H1 (cell line): Measurements from ENCODE around the gene TUBE1. TPM values are rescaled to one million over a fixed set of nuclear protein-coding genes. Genes with fewer than 3 reads are reported as not detected.

Source experiments
- CTCF ChIA-PET: fragments of 300-600 bp; sonication (Branson Sonifier 250); formaldehyde crosslinking; loops from one replicate; lab custom pipeline; 2021; ENCODE audit not compliant: partially characterized antibody; lab: Charles Lee
- POLR2A ChIA-PET: fragments of 300-600 bp; sonication (Branson Sonifier 250); formaldehyde crosslinking; loops from one replicate; lab custom pipeline; 2021; ENCODE audit warnings: inconsistent platforms; ENCODE audit not compliant: partially characterized antibody; lab: Charles Lee
- DNase-seq, 2 experiments: peaks; one replicate each; pipeline versions ENCODE4 v3.0.0 to v3.0.0-alpha.2; 2010 to 2022; ENCODE audit warnings: low spot score in 2 of 2, low read depth in 1 of 2, mixed read lengths in 1 of 2
- FAIRE-seq: peaks from 2 replicates; lab custom pipeline; 2011; peaks lifted over from hg19 to GRCh38; lab: Jason Lieb, UNC
- H2AFZ ChIP-seq: 2 replicates; pipeline ENCODE4 v1.8.1; 2012; ENCODE audit warnings: low read length, inconsistent platforms
- H2AK5ac ChIP-seq: 2 replicates; pipeline ENCODE4 v1.6.1; 2013; ENCODE audit warnings: low read depth, low read length
- H2BK120ac ChIP-seq: replicated peaks from 2 replicates; pipeline ENCODE3; 2013; ENCODE audit warnings: low read depth, low read length, inconsistent platforms
- H2BK12ac ChIP-seq: 2 replicates; pipeline ENCODE4 v1.6.1; 2013; ENCODE audit warnings: low read depth, low read length
- H2BK15ac ChIP-seq: 2 replicates; pipeline ENCODE4 v1.6.1; 2013; ENCODE audit warnings: low read length
- H2BK20ac ChIP-seq: 2 replicates; pipeline ENCODE4 v1.6.1; 2013; ENCODE audit warnings: low read length
- H2BK5ac ChIP-seq: 2 replicates; pipeline ENCODE4 v1.6.1; 2013; ENCODE audit warnings: low read depth, low read length
- H3K14ac ChIP-seq: 2 replicates; pipeline ENCODE4 v1.6.1; 2013; ENCODE audit warnings: inconsistent platforms; ENCODE audit not compliant: insufficient read length
- H3K18ac ChIP-seq: 2 replicates; pipeline ENCODE4 v1.6.1; 2013; ENCODE audit warnings: low read length; ENCODE audit errors: extremely low read depth
- H3K23ac ChIP-seq: 2 replicates; pipeline ENCODE4 v1.6.1; 2013; ENCODE audit warnings: inconsistent platforms; ENCODE audit not compliant: insufficient read length
- H3K23me2 ChIP-seq: 2 replicates; pipeline ENCODE4 v1.6.1; 2013; ENCODE audit warnings: low read depth, low read length
- H3K27ac ChIP-seq: 2 replicates; pipeline ENCODE4 v1.6.1; 2011; ENCODE audit warnings: low read depth, low read length, inconsistent platforms
- H3K27me3 ChIP-seq, 4 experiments: replicated peaks in 1 of 4; 1 replicate in 1 of 4; 2 replicates in 3 of 4; pipeline versions ENCODE4 v1.6.1 to v1.8.1; 2011 to 2013; ENCODE audit warnings: low read length in 3 of 4, mild to moderate bottlenecking in 3 of 4, inconsistent platforms in 2 of 4, mixed read lengths in 2 of 4, moderate library complexity in 1 of 4; ENCODE audit not compliant: control insufficient read depth in 3 of 4, insufficient read depth in 3 of 4; ENCODE audit errors: extremely low read depth in 1 of 4
- H3K36me3 ChIP-seq, 4 experiments: 2 replicates each; pipeline versions ENCODE4 v1.6.1 to v1.8.1; 2011 to 2013; ENCODE audit warnings: mild to moderate bottlenecking in 4 of 4, low read length in 3 of 4, moderate library complexity in 2 of 4, control low read depth in 1 of 4, inconsistent platforms in 1 of 4; ENCODE audit not compliant: insufficient read depth in 4 of 4, control insufficient read depth in 2 of 4
- H3K4ac ChIP-seq: replicated peaks from 2 replicates; pipeline ENCODE3; 2013; ENCODE audit warnings: low read length, low read depth, mixed read lengths, inconsistent platforms; ENCODE audit not compliant: insufficient read length
- H3K4me1 ChIP-seq, 4 experiments: replicated peaks in 1 of 4; 1 replicate in 1 of 4; 2 replicates in 3 of 4; pipeline versions ENCODE4 v1.6.1 to v1.8.1; 2011 to 2013; ENCODE audit warnings: low read length in 3 of 4, inconsistent platforms in 2 of 4, mixed read lengths in 1 of 4; ENCODE audit not compliant: insufficient read depth in 4 of 4, control insufficient read depth in 3 of 4
- H3K4me2 ChIP-seq, 2 experiments: 2 replicates each; pipeline versions ENCODE4 v1.6.1 to v1.8.1; 2011 to 2013; ENCODE audit warnings: low read depth in 2 of 2, low read length in 2 of 2, control low read depth in 1 of 2, inconsistent platforms in 1 of 2, mild to moderate bottlenecking in 1 of 2; ENCODE audit not compliant: insufficient read depth in 1 of 2
- H3K4me3 ChIP-seq, 4 experiments: fragments of 200-600, 300-600 bp in 1 of 4; sonication (generic), shearing (Covaris generic), sonication (Bioruptor Twin) in 1 of 4; 2 replicates each; pipeline versions ENCODE4 v1.5.1 to v1.8.1; 2011 to 2016; ENCODE audit warnings: low read length in 4 of 4, low read depth in 3 of 4, control low read depth in 2 of 4, inconsistent platforms in 2 of 4, mild to moderate bottlenecking in 2 of 4, mixed read lengths in 1 of 4, moderate library complexity in 1 of 4; ENCODE audit not compliant: insufficient read depth in 2 of 4; ENCODE audit errors: extremely low read depth in 1 of 4
- H3K56ac ChIP-seq: replicated peaks from 2 replicates; pipeline ENCODE3; 2013; ENCODE audit warnings: low read depth, mild to moderate bottlenecking, mixed read lengths, low read length, inconsistent platforms; ENCODE audit not compliant: insufficient read length
- H3K79me1 ChIP-seq: 2 replicates; pipeline ENCODE4 v1.6.1; 2013; ENCODE audit warnings: low read depth, low read length, control low read depth
- H3K79me2 ChIP-seq, 2 experiments: 2 replicates each; pipeline versions ENCODE4 v1.6.1 to v1.8.1; 2012 to 2013; ENCODE audit warnings: low read length in 2 of 2, mild to moderate bottlenecking in 2 of 2, inconsistent platforms in 1 of 2; ENCODE audit not compliant: insufficient read depth in 2 of 2, control insufficient read depth in 1 of 2
- H3K9ac ChIP-seq, 4 experiments: replicated peaks in 1 of 4; 1 replicate in 1 of 4; 2 replicates in 3 of 4; pipeline versions ENCODE4 v1.6.1 to v1.8.1; 2011 to 2013; ENCODE audit warnings: low read depth in 3 of 4, low read length in 3 of 4, control low read depth in 2 of 4, mild to moderate bottlenecking in 2 of 4, moderate library complexity in 2 of 4, inconsistent platforms in 1 of 4; ENCODE audit errors: extremely low read depth in 1 of 4
- H3K9me3 ChIP-seq, 2 experiments: 2 replicates each; pipeline versions ENCODE4 v1.6.1 to v1.8.1; 2012 to 2013; ENCODE audit warnings: mild to moderate bottlenecking in 2 of 2, moderate library complexity in 2 of 2, control low read depth in 1 of 2, inconsistent platforms in 1 of 2, low read depth in 1 of 2, low read length in 1 of 2, mixed read lengths in 1 of 2; ENCODE audit not compliant: insufficient read depth in 2 of 2
- H4K20me1 ChIP-seq, 2 experiments: replicated peaks in 1 of 2; 2 replicates each; pipeline versions ENCODE3 to v1.8.1; 2011 to 2013; ENCODE audit warnings: inconsistent platforms in 2 of 2, low read length in 2 of 2, mild to moderate bottlenecking in 1 of 2; ENCODE audit not compliant: insufficient read depth in 2 of 2, control insufficient read depth in 1 of 2
- H4K5ac ChIP-seq: 2 replicates; pipeline ENCODE4 v1.6.1; 2013; ENCODE audit warnings: low read length, low read depth, mixed read lengths, inconsistent platforms; ENCODE audit not compliant: insufficient read length
- H4K8ac ChIP-seq: 2 replicates; pipeline ENCODE4 v1.8.0; 2013; ENCODE audit warnings: mild to moderate bottlenecking, moderate library complexity, low read length, inconsistent platforms; ENCODE audit not compliant: insufficient read depth; ENCODE audit errors: extremely low read depth
- H4K91ac ChIP-seq: replicated peaks from 2 replicates; pipeline ENCODE3; 2013; ENCODE audit warnings: low read length, mixed read lengths, inconsistent platforms; ENCODE audit not compliant: insufficient read length
- EGR1 ChIP-seq: IDR thresholded peaks from 2 replicates; pipeline ENCODE4 v1.6.1; 2011; ENCODE audit warnings: low read depth, low read length, borderline replicate concordance
- SIN3A ChIP-seq, 2 experiments: IDR thresholded peaks in 1 of 2; conservative IDR thresholded peaks in 1 of 2; 2 replicates each; pipeline ENCODE4 v1.6.1; 2011 to 2012; ENCODE audit warnings: low read length in 2 of 2, improper control_type of control experiment in 1 of 2, low read depth in 1 of 2, mild to moderate bottlenecking in 1 of 2
- SRF ChIP-seq: IDR thresholded peaks from 2 replicates; pipeline ENCODE4 v1.6.1; 2011; ENCODE audit warnings: mild to moderate bottlenecking, low read depth, low read length, moderate library complexity
- WGBS, 2 experiments: shearing (Covaris generic) in 1 of 2; methylation state at CpG; one replicate each; pipeline versions ENCODE4 v1.1.6 to v1.1.7; 2013 to 2015; ENCODE audit warnings: low lambda C conversion rate in 2 of 2, mixed read lengths in 2 of 2, inconsistent platforms in 1 of 2, low coverage in 1 of 2, missing lambda C conversion rate in 1 of 2; ENCODE audit not compliant: insufficient replicate concordance in 2 of 2, insufficient coverage in 1 of 2, insufficient read length in 1 of 2; ENCODE audit errors: extremely low coverage in 1 of 2, missing lambda C conversion rate in 1 of 2; 5-methylcytosine and 5-hydroxymethylcytosine counted together
- polyA plus RNA-seq, 7 experiments: library from polyadenylated mRNA; depleted of rRNA in 3 of 7; stranded (reverse) in 5 of 7; unstranded in 2 of 7; fragments of >200 nt in 5 of 7; fragments of 200-250 nt in 2 of 7; gene quantifications; 1 replicate in 5 of 7; 2 replicates in 1 of 7; 4 replicates in 1 of 7; pipeline versions ENCODE4 v1.2.1 to v1.2.3, GENCODE V29; 2011 to 2013; ENCODE audit warnings: missing spikeins in 2 of 7, mixed read lengths in 2 of 7
- total RNA-seq: library from RNA; stranded (reverse); fragmentation: NEBNext Ultra II Directional; extraction: Animal tissue kit (Norgen Biotek cat#: 25700); gene quantifications from 2 replicates; pipeline ENCODE4 v1.2.1, GENCODE V29; 2021

The TUBE1 gene
- total and polyA plus RNA-seq, 2 of the 8 experiments (the other 6 are each of a cell fraction or from before 2014, with no cell fraction given) = 8.0 to 15.9 TPM

- Histone ChIP-seq H2BK120ac (no peak overlapping the region), H2BK20ac (no peak overlapping the region)
- TF ChIP-seq SRF (no peak), SIN3A (conservative IDR thresholded peaks at IDR 0.05 in 1 of 2, IDR thresholded peaks at IDR 0.05 in 1 of 2; ENCODE audit: low read depth in 1 of 2, low read length in 2 of 2) (no peak), EGR1 (no peak)
- TF ChIP-seq, all 59 proteins: peak for 0
- H4K5ac ChIP-seq = no peak overlapping the region
- H3K56ac ChIP-seq = no peak overlapping the region
- no peaks in the 10 kb centered on the region for H3K27me3 ChIP-seq
- H3K4ac ChIP-seq = no peak overlapping the region
- no peak overlapping the region for H2AK5ac ChIP-seq
- no peaks in the 10 kb centered on the region for H3K36me3 ChIP-seq
- no peak overlapping the region for H4K91ac ChIP-seq
- POLR2A ChIA-PET = interaction anchor here (1.0 kb wide), 1 partner anchor 397 kb away, joined by 3 read pairs; no protein-coding TSS in a partner anchor
- H3K18ac ChIP-seq = no peak overlapping the region
- no peaks in the 10 kb centered on the region for H3K4me1 ChIP-seq
- no peaks in the 10 kb centered on the region; a peak in 1 of 4 replicates for H3K79me2 ChIP-seq
- H3K27ac ChIP-seq = no peak overlapping the region
- H3K23ac ChIP-seq = no peak overlapping the region
- no peaks in the 10 kb centered on the region for H4K20me1 ChIP-seq
- CTCF ChIA-PET = interaction anchor here (0.7 to 9.7 kb wide), 25 partner anchors 8 to 438 kb away, joined by 3 to 102 read pairs (median 5); partner anchors contain the start of gene FYN
- no peak overlapping the region for H2BK15ac ChIP-seq
- H2BK12ac ChIP-seq = no peak overlapping the region
- no peak overlapping the region for H4K8ac ChIP-seq
- H3K9me3 ChIP-seq = no peaks in the 10 kb centered on the region
- H2AFZ ChIP-seq = no peak overlapping the region
- no peak overlapping the region for H2BK5ac ChIP-seq
- no peak for DNase-seq
- FAIRE-seq = no peak
- H3K23me2 ChIP-seq = no peaks in the 10 kb centered on the region; the same call in 1 of the 2 replicates
- no peak overlapping the region for H3K4me2 ChIP-seq
- H3K79me1 ChIP-seq = no peaks in the 10 kb centered on the region
- H3K14ac ChIP-seq = no peak overlapping the region
- H3K4me3 ChIP-seq = no peak overlapping the region
- H3K9ac ChIP-seq = no peak overlapping the region
- 74% methylated on average over 1 of the region's 1 CpG; no CpG with 5 or more reads in 1 of the 2 experiments for WGBS, 2 experiments
These were observed 46.3 kb downstream of the TUBE1 start for GRCh38 chr6:112040956-112041355.
